Testis (tissue), 3 donors: ENCODE data around the gene FSTL4. TPM values are rescaled to one million over a fixed set of nuclear protein-coding genes. Genes with fewer than 3 reads are reported as not detected.

Source experiments
- DNase-seq: peaks from one replicate; pipeline ENCODE4 v3.0.0-alpha.2; 2019
- H3K27ac ChIP-seq, 2 donors: fragments of 200-600 bp; sonication (generic); one replicate each; pipeline ENCODE4 v1.5.1; 2019
- H3K27me3 ChIP-seq: fragments of 200-600 bp; sonication (generic); one replicate; pipeline ENCODE4 v1.5.1; 2019
- H3K36me3 ChIP-seq: fragments of 200-600 bp; sonication (generic); one replicate; pipeline ENCODE4 v1.5.1; 2017; ENCODE audit warnings: low read depth; ENCODE audit errors: missing control alignments
- H3K4me1 ChIP-seq: fragments of 200-600 bp; sonication (generic); one replicate; pipeline ENCODE4 v1.5.1; 2019
- H3K4me3 ChIP-seq, 2 donors: fragments of 200-600 bp; sonication (generic); one replicate each; pipeline ENCODE4 v1.5.1; 2017 to 2019
- H3K9me3 ChIP-seq: fragments of 200-600 bp; sonication (generic); one replicate; pipeline ENCODE4 v1.5.1; 2017
- CTCF ChIP-seq, 3 experiments: fragments of 450-650 bp in 2 of 3; fragments of 200-600 bp in 1 of 3; sonication (generic) in 1 of 3; IDR thresholded peaks; one replicate each; pipeline ENCODE4 v1.5.1; 2016 to 2019; ENCODE audit warnings: antibody characterized with exemption in 3 of 3, mild to moderate bottlenecking in 2 of 3, moderate library complexity in 1 of 3
- POLR2A ChIP-seq: fragments of 450-650 bp; IDR thresholded peaks from one replicate; pipeline ENCODE4 v1.6.1; 2017; ENCODE audit warnings: antibody characterized with exemption, mild to moderate bottlenecking, moderate library complexity
- WGBS, 2 donors: methylation state at CpG; one replicate each; pipeline ENCODE4 v1.1.5; 2018; 5-methylcytosine and 5-hydroxymethylcytosine counted together
- intact Hi-C: fragments of 100-400 bp; cut with DNase I; formaldehyde crosslinking; loops from one replicate; pipeline ENCODE4 v1.15.1; 2023; ENCODE audit warnings: low total_unique reads
- polyA plus RNA-seq: library from polyadenylated mRNA; stranded (reverse); fragments of 350-450 nt; fragmentation: Illumina TruSeq; extraction: RNeasy Lipid Tissue Mini Kit (QIAGEN cat#74804); gene quantifications from one replicate; pipeline ENCODE4 v1.2.3, GENCODE V29; 2014; ENCODE audit warnings: low read depth, low replicate concordance; ENCODE audit not compliant: insufficient read depth
- total RNA-seq, 2 donors: library from RNA; depleted of rRNA; stranded (reverse); fragments of >200 nt; gene quantifications; one replicate each; pipeline ENCODE4 v1.2.3, GENCODE V29; 2016

The FSTL4 gene
- total and polyA plus RNA-seq, 3 donors from 2014 or later: 7.1 to 8.6 (median 7.4) TPM

GRCh38 chr5:133466556-133467334 lies 145.6 kb downstream of the FSTL4 start:
- Histone ChIP-seq H3K4me3 (no peak overlapping the region), H3K27ac (no peak overlapping the region), H3K27me3 (no peaks in the 10 kb centered on the region), H3K9me3 (no peaks in the 10 kb centered on the region), H3K4me1 (no peaks in the 10 kb centered on the region), H3K36me3 (no peaks in the 10 kb centered on the region)
- 87 to 92% methylated on average over 5 of the region's 5 CpGs for WGBS, 2 donors
- no peak for DNase-seq
- TF ChIP-seq CTCF (IDR thresholded peaks at IDR 0.05): no peak
- TF ChIP-seq POLR2A: no peak
- intact Hi-C loops: no loop called here

GRCh38 chr5:133464013-133464412 lies 148.3 kb downstream of the FSTL4 start:
- Histone ChIP-seq H3K4me3 (no peak overlapping the region), H3K27ac (no peak overlapping the region), H3K9me3 (no peaks in the 10 kb centered on the region), H3K27me3 (no peaks in the 10 kb centered on the region), H3K36me3 (no peaks in the 10 kb centered on the region), H3K4me1 (no peaks in the 10 kb centered on the region)
- 95 to 100% methylated on average over 6 of the region's 6 CpGs for WGBS, 2 donors
- DNase-seq: no peak
- intact Hi-C loops: no loop called here
- TF ChIP-seq CTCF (IDR thresholded peaks at IDR 0.05) (no peak), POLR2A (no peak)

DNA sequence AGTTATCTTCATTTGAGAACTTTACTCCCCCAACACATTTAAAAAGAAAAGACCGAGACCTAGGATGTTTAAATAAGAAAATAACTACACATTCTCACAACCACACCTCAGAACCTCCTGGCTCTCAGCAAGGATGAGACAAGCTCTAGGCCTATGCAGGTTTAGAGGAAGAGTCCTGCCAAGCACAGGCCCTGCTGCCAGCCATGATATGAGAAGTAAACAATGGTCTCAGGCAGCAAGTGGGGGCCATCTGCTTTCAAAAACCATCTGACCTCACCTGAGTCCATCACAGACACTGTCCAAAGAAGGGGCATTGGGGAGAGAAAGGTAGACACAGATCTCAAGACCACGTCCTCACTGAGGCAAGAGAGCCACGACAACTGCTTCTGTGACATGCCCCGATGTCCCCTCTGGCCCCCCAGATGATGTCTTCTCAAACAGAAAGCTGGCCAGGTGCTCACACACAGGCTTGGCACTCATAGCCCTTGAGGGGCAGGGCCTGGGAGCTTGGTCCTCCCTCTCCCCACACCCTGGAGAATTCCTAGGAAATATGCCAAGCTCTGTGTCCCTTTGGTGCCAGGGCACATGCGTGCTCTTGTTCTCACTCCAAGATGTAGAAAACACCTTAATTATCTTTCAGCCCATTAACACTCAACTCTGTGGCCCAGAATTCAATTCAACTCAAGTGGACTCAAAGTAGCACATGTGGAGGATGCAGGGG lies 150.4 kb downstream of the FSTL4 start:
- DNase-seq: no peak
- no peaks in the 10 kb centered on the region for H3K36me3 ChIP-seq
- no peaks in the 10 kb centered on the region for H3K9me3 ChIP-seq
- no peaks in the 10 kb centered on the region for H3K27me3 ChIP-seq
- TF ChIP-seq POLR2A (no peak), CTCF (IDR thresholded peaks at IDR 0.05) (no peak)
- no peak overlapping the region for H3K27ac ChIP-seq
- intact Hi-C loops: no loop called here
- no peaks in the 10 kb centered on the region for H3K4me1 ChIP-seq
- 93 to 98% methylated on average over 4 to 5 of the region's 5 CpGs for WGBS, 2 donors
- no peak overlapping the region for H3K4me3 ChIP-seq

GRCh38 chr5:133460172-133460758 lies 152.1 kb downstream of the FSTL4 start:
- WGBS, 2 donors: 77 to 83% methylated on average over 12 of the region's 12 CpGs
- no peaks in the 10 kb centered on the region for H3K27me3 ChIP-seq
- H3K36me3 ChIP-seq: no peaks in the 10 kb centered on the region
- H3K4me1 ChIP-seq: no peaks in the 10 kb centered on the region
- intact Hi-C loops: no loop called here
- peak; percentile 38 for DNase-seq
- TF ChIP-seq POLR2A (no peak), CTCF (IDR thresholded peaks at IDR 0.05) (peak in 2 of 3 experiments; percentile 31 to 51)
- no peak overlapping the region for H3K4me3 ChIP-seq
- H3K9me3 ChIP-seq: no peaks in the 10 kb centered on the region
- H3K27ac ChIP-seq: no peak overlapping the region
